Measurements from ENCODE around the gene DDX43. TPM values are rescaled to one million over a fixed set of nuclear protein-coding genes. Genes with fewer than 3 reads are reported as not detected.

DDX43 gene
- total and polyA plus RNA-seq, 8 donors: 0.27 to 1.5 (median 1.2) TPM

DNA sequence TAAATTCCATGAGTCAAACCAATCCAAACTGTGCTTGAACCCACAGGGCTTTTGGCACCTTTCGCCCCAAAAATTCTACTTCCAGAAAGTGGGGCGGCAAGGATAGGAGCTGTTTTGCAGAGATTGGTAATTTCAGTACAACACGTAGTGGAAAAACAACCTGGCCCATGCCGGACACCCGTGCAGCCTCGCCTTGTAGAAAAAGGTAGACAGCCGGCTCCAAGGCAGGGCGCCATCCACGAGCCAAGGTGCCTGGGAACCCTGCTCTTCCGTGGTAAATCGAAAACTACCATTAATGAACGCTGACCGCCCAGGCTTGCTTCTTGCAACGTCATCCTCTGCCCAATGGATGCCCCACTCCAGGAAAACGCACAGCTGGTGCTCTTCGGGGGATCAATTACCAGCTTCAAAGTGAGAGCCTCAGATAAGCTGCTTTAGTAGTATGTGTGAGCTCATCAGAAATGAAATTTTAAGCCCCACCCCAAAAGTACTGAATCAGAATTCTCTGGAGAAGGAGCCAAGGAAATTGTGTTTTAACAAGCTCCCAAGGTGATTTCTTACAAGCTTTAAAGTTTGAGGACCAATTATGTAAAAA lies 26.8 kb upstream of the DDX43 start:
- no peak for DNase-seq
- no peak for ATAC-seq
- no peaks in the 10 kb centered on the region for H3K4me1 ChIP-seq
- peaks cover 0 to 24% of the 10 kb centered on the region in 2 donors for H3K9me3 ChIP-seq
- TF ChIP-seq, protein P1, sequence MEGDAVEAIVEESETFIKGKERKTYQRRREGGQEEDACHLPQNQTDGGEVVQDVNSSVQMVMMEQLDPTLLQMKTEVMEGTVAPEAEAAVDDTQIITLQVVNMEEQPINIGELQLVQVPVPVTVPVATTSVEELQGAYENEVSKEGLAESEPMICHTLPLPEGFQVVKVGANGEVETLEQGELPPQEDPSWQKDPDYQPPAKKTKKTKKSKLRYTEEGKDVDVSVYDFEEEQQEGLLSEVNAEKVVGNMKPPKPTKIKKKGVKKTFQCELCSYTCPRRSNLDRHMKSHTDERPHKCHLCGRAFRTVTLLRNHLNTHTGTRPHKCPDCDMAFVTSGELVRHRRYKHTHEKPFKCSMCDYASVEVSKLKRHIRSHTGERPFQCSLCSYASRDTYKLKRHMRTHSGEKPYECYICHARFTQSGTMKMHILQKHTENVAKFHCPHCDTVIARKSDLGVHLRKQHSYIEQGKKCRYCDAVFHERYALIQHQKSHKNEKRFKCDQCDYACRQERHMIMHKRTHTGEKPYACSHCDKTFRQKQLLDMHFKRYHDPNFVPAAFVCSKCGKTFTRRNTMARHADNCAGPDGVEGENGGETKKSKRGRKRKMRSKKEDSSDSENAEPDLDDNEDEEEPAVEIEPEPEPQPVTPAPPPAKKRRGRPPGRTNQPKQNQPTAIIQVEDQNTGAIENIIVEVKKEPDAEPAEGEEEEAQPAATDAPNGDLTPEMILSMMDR (IDR thresholded peaks at IDR 0.05): no peak
- H3K27me3 ChIP-seq: no peaks in the 10 kb centered on the region
- intact Hi-C loops (cut with DNase I): no loop called here
- no peak overlapping the region for H3K27ac ChIP-seq
- H3K4me3 ChIP-seq: no peak overlapping the region
- no peaks in the 10 kb centered on the region for H3K36me3 ChIP-seq

DNA sequence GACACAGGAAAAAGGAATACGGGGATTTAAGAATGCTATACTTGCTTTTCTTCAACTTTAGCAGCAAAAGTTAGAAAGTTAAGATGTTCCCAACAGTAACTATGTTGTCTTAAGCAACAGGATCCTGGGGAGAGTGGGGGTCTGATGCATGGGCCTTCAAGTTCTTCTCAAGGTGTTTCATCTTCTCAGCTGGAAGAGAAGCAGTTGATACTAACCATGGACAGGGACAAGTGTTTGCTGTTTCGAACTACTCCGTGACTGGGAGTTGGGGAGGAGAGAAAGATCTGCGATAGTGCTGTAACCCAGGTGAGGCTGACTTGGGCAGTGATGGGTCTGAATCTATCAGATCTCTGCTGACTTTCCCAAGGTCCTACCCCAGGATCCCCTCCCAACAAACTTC lies 26.0 kb upstream of the DDX43 start:
- TF ChIP-seq, protein P1 (IDR thresholded peaks at IDR 0.05): no peak
- H3K27me3 ChIP-seq: no peaks in the 10 kb centered on the region
- H3K9me3 ChIP-seq: peaks cover 0 to 20% of the 10 kb centered on the region in 2 donors
- no peaks in the 10 kb centered on the region for H3K36me3 ChIP-seq
- no peak overlapping the region for H3K27ac ChIP-seq
- DNase-seq: no peak
- H3K4me3 ChIP-seq: no peak overlapping the region
- intact Hi-C loops (cut with DNase I): no loop called here
- ATAC-seq: no peak
- no peaks in the 10 kb centered on the region for H3K4me1 ChIP-seq

DNA sequence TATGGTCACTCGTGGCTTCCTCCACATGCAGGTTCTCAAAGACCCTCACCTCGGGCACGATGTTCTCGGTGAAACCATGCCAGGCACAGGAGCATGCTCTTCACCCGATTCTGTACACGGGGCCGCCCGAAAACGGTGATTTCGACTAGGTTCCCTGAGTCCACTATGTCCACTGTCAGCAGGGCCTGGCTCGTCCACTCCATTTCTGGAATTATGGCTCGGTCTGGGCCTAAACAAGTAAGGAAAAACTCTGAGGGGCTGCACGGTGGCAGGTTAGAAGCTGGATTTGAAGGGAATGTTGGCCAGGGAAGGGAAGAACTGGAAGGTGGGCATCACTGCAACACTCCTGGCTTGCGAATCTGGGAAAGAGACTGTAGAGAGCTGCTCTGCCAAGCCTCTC lies 25.5 kb upstream of the DDX43 start:
- Histone ChIP-seq H3K27ac (no peak overlapping the region), H3K27me3 (no peaks in the 10 kb centered on the region), H3K4me1 (no peaks in the 10 kb centered on the region), H3K9me3 (peaks cover 0 to 20% of the 10 kb centered on the region in 2 donors), H3K36me3 (no peaks in the 10 kb centered on the region), H3K4me3 (no peak overlapping the region)
- intact Hi-C loops (cut with DNase I): no loop called here
- TF ChIP-seq, protein P1 (IDR thresholded peaks at IDR 0.05): no peak
- DNase-seq: no peak
- no peak for ATAC-seq

DNA sequence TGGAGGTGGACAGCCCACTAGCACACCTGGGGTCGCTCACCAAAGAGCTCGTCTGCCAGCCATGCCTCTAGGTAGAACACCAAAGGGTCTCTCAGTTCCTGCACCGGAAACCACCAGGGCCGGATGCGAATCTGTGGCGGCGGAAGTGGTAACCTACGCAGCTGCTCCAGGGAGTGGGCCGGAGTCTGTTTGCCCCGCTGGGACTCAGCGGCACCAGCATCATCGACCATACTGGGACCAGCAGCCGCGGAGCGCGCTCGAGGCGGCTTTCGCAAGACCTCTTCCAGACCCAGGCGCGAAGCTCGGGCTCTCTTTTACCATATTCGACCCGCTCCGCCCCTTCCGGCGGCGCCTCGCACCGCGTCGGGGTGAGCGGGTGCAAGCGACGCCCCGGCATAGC lies 25.1 kb upstream of the DDX43 start, which contains the start of gene OOEP:
OOEP (minus strand) TSS at position 335 of the 400 bp plus-strand sequence; CDS start at position 230, 105 bp downstream.
- Histone ChIP-seq H3K9me3 (peaks cover 0 to 20% of the 10 kb centered on the region in 2 donors), H3K4me1 (no peaks in the 10 kb centered on the region), H3K36me3 (no peaks in the 10 kb centered on the region), H3K4me3 (no peak within 1 kb of the TSS), H3K27ac (no peak within 1 kb of the TSS), H3K27me3 (no peaks in the 10 kb centered on the region)
- ATAC-seq (no peak), DNase-seq (peak in 1 of 4 donors; percentile 81)
- intact Hi-C loops (cut with DNase I): no loop called here
- TF ChIP-seq, protein P1 (IDR thresholded peaks at IDR 0.05): no peak

GRCh38 chr6:73371984-73372383 lies 22.6 kb upstream of the DDX43 start:
- no peaks in the 10 kb centered on the region for H3K4me1 ChIP-seq
- H3K36me3 ChIP-seq: no peaks in the 10 kb centered on the region
- H3K27ac ChIP-seq: no peak overlapping the region
- H3K27me3 ChIP-seq: no peaks in the 10 kb centered on the region
- no peak overlapping the region for H3K4me3 ChIP-seq
- DNase-seq (no peak), ATAC-seq (no peak)
- TF ChIP-seq, protein P1 (IDR thresholded peaks at IDR 0.05): no peak
- peaks cover 0 to 20% of the 10 kb centered on the region in 2 donors for H3K9me3 ChIP-seq
- intact Hi-C loops (cut with DNase I): no loop called here
